Esophagus mucosa (tissue), 1 donor: Measurements from ENCODE around the gene SPPL3. TPM values are rescaled to one million over a fixed set of nuclear protein-coding genes. Genes with fewer than 3 reads are reported as not detected.
"Not testable (repeated sequence)": the region's sequence is repeated elsewhere in the genome, so short reads cannot be mapped to it uniquely, and the experiment has no call there.

Source experiments
- ATAC-seq: fragments of 200-7000 bp; cut with Tn5 transposase; one replicate; pipeline ENCODE4 v1.9.1; 2020
- total RNA-seq: library from RNA; stranded (reverse); gene quantifications from one replicate; pipeline ENCODE4 v1.2.4, GENCODE V29; 2023
- donor health status: DM: yes; HTN: yes; CAD: no.

Gene SPPL3
- total RNA-seq, 1 donor from 2014 or later, result 85.8 TPM

- no peak for ATAC-seq
Measured at GRCh38 chr12:120741476-120742421, 162.4 kb downstream of the SPPL3 start.

GRCh38 chr12:120740871-120741270 is 163.3 kb downstream of the SPPL3 start:
- no peak for ATAC-seq

GRCh38 chr12:120739821-120740613 is 164.1 kb downstream of the SPPL3 start:
- ATAC-seq, result no peak

GRCh38 chr12:120739031-120739762 is 165.0 kb downstream of the SPPL3 start:
- ATAC-seq, result no peak

- no peak for ATAC-seq
Measured at GRCh38 chr12:120738252-120739030, 165.7 kb downstream of the SPPL3 start.

- no peak for ATAC-seq
Measured at GRCh38 chr12:120737557-120738251, 166.5 kb downstream of the SPPL3 start.

GRCh38 chr12:120736404-120737331 is 167.5 kb downstream of the SPPL3 start:
- no peak for ATAC-seq

GRCh38 chr12:120735181-120735580 is 169.0 kb downstream of the SPPL3 start:
- ATAC-seq, result peak; percentile 31

GRCh38 chr12:120734210-120734609 is 169.9 kb downstream of the SPPL3 start:
- no peak for ATAC-seq

GRCh38 chr12:120733574-120733973 is 170.6 kb downstream of the SPPL3 start:
- no peak for ATAC-seq

- ATAC-seq, result not testable (repeated sequence)
Measured at GRCh38 chr12:120732198-120732597, 172.0 kb downstream of the SPPL3 start.

- no peak for ATAC-seq
Measured at GRCh38 chr12:120726961-120727360, 177.2 kb downstream of the SPPL3 start.

GRCh38 chr12:120726510-120726793 is 177.7 kb downstream of the SPPL3 start:
- no peak for ATAC-seq

GRCh38 chr12:120725659-120726509 is 178.3 kb downstream of the SPPL3 start, which contains the start of gene ACADS:
TSS of gene ACADS (plus strand) at chr12:120725826. CDS start at chr12:120725886, 60 bp downstream.
- peak; percentile 97 for ATAC-seq

GRCh38 chr12:120725151-120725658 is 179.0 kb downstream of the SPPL3 start:
- ATAC-seq, result no peak

- ATAC-seq, result no peak
Measured at GRCh38 chr12:120724720-120725119, 179.4 kb downstream of the SPPL3 start.

- no peak for ATAC-seq
Measured at GRCh38 chr12:120722784-120723183, 181.4 kb downstream of the SPPL3 start.

GRCh38 chr12:120721866-120722265 is 182.3 kb downstream of the SPPL3 start:
- no peak for ATAC-seq
